Right ventricle myocardium superior (tissue), 1 donor: ENCODE results near the gene MCF2. TPM values are rescaled to one million over a fixed set of nuclear protein-coding genes. Genes with fewer than 3 reads are reported as not detected.
A peak's percentile ranks its signal among the peaks of the same experiment; 100 is the strongest.
"Not testable (repeated sequence)": the region's sequence is repeated elsewhere in the genome, so short reads cannot be mapped to it uniquely, and the experiment has no call there.

ENCODE experiments used
- ATAC-seq: fragments of 200-7000 bp; cut with Tn5 transposase; one replicate; pipeline ENCODE4 v1.9.1; 2020; ENCODE audit warnings: mild to moderate bottlenecking; ENCODE audit not compliant: poor library complexity
- DNase-seq: peaks from one replicate; pipeline ENCODE4 v3.0.0-alpha.2; 2020
- intact Hi-C: fragments of 100-400 bp; cut with DNase I; formaldehyde crosslinking; loops from one replicate; pipeline ENCODE4 v1.11.2; 2022
- long read RNA-seq: library from polyadenylated mRNA; unstranded; transcript quantifications from one replicate; pipeline ENCODE4 v2.0.0, GENCODE V29; 2021
- total RNA-seq: library from RNA; stranded (reverse); fragmentation: NEBNext Ultra II Directional; extraction: Animal tissue kit (Norgen Biotek cat#: 25700); gene quantifications from one replicate; pipeline ENCODE4 v1.2.1, GENCODE V29; 2021
- donor health status: DM: no; HTN: yes; CAD: no; lungs with severe emphysema.

The MCF2 gene, protein sequence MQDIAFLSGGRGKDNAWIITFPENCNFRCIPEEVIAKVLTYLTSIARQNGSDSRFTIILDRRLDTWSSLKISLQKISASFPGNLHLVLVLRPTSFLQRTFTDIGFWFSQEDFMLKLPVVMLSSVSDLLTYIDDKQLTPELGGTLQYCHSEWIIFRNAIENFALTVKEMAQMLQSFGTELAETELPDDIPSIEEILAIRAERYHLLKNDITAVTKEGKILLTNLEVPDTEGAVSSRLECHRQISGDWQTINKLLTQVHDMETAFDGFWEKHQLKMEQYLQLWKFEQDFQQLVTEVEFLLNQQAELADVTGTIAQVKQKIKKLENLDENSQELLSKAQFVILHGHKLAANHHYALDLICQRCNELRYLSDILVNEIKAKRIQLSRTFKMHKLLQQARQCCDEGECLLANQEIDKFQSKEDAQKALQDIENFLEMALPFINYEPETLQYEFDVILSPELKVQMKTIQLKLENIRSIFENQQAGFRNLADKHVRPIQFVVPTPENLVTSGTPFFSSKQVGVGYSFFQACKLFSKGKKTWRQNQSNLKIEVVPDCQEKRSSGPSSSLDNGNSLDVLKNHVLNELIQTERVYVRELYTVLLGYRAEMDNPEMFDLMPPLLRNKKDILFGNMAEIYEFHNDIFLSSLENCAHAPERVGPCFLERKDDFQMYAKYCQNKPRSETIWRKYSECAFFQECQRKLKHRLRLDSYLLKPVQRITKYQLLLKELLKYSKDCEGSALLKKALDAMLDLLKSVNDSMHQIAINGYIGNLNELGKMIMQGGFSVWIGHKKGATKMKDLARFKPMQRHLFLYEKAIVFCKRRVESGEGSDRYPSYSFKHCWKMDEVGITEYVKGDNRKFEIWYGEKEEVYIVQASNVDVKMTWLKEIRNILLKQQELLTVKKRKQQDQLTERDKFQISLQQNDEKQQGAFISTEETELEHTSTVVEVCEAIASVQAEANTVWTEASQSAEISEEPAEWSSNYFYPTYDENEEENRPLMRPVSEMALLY
- 0.83 TPM for total RNA-seq
- long read RNA-seq: 0 reads

DNA sequence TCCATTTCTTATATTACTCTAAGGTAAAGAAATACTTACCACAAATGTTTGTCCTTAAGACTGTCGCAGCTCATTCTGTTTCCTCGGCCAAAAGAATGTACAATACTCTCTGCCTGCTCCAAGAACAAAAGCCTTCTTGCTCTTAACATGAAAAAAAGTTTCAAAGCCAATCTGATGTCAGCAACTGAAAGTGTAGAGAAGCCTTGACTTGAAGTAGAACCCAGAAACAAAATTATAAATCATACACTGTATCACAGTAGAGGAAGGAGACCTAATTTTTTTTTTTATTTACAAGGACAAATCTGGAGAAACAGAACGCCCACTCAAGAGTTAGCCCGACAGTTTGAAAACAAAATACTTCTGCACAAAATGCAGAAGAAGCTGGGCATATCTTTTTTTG is at the start of gene MCF2:
TSS of gene MCF2 (minus strand) at position 101 of the 400 bp plus-strand sequence. CDS start 56,423 bp downstream, outside the sequence.
- no peak for DNase-seq
- ATAC-seq: no peak
- intact Hi-C loops: no loop called here

DNA sequence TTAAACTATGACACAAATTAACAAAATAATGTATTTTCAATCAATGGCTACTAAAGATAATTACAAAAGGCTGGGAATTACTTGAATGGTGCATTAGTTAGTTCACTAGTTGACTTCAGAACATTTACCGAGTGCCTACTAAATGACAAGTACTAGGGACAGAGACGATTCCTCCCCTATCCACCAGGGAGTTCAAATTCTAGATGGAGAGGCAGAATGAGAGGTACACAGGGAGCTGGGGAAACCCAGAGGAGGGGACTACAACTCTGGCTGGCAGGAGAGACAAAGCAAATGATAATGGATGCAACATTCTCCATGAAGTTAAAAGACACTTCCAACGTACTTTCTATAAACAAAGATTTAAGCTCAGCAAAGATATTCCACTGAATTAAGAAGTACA is 43.1 kb upstream of the MCF2 start:
- intact Hi-C loops: no loop called here
- no peak for DNase-seq
- ATAC-seq: no peak

DNA sequence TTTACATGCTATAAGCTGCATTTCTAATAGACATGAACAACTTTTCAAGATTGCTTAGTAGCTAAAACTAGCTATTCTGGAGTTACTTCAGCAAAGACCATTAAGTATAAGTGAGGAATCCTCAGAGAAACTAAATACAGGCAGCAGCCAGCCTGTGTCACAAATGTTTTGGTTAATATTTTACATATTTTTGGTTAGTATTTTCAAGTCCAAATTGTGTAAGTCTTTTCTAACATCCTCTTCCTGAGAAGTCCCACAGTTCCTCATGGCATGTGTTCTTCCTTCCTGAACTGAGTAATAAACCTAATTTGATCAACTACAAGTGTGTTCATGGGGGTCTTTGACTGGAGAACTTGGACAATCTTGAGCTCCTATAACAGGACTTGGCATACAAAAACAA is 42.4 kb upstream of the MCF2 start:
- intact Hi-C loops: no loop called here
- ATAC-seq (no peak), DNase-seq (no peak)

DNA sequence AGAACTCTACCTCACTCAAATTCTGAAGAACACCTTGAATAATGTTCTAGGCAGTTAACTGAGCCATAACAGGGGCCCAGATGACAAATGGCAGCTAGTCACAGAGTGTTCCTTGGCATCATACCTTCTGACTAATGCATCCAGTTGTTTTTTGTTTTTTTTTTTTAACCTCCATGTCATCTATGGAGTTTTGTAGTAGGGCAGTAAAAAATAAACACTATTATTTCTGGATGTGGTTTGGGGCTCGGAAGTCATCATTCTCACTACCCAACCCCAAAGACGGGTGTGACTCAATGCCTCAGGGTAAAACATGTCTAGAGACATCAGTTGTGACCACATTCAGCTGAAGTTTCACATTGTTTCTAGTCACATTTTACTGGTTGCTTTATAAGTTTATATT is 31.2 kb upstream of the MCF2 start:
- DNase-seq: no peak
- intact Hi-C loops: no loop called here
- no peak for ATAC-seq

DNA sequence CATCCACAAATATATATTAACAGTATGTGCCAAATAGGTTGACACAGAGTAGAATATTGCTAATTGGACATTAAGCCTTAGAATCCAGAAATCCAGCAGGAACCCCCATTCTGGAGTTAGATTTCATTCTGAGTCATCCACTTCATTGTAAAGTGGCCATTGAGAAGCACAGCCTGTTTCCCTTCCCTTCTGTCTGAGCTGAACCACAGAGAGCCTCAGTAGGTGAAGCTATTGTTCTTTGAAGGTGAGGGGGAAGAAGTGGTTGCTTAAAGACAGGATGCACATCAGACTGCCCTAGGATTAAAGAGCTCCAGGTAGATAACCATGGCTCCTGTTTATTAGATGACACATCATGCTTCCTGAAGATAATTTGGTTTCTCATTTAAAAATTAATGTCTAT is 30.6 kb upstream of the MCF2 start:
- DNase-seq (no peak), ATAC-seq (no peak)
- intact Hi-C loops: no loop called here

DNA sequence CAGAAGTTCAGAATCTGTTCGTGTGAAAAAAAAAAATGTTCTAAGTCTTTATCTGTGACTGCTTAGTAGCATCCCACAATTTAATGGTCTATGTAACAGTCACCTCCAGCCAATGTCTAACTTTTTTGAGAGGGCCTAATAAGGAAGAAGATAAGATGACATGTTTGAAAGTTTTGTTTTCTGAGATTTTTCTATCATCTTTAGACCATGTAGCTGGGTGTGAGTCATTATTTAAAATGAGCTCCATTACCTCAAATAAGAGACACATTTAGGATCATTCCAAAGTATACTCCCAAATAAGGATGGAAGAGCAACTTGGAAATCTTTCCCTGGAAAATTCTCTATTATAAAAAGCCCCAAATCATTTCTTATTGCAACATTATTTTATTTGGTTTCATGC is 28.2 kb upstream of the MCF2 start:
- ATAC-seq: no peak
- intact Hi-C loops: no loop called here
- DNase-seq: no peak

DNA sequence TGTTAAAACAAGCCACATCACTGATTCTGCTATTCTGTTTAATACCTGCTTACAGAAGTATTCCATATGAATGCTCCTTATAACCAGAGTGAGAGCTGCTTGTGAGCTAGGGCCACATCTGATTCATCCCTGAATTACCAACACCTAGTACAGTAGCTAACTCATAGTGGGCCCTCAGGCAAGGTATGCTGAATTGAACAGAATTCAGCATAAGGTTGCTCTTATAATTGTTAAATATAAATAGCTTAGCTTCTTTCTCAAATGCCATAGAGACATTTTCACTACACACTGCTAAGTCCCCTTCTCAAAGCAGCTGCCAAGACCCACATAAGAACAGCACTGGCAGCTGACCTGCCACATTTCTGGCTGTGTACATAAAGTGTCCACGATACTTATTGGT is 27.0 kb upstream of the MCF2 start:
- DNase-seq (no peak), ATAC-seq (no peak)
- intact Hi-C loops: no loop called here

DNA sequence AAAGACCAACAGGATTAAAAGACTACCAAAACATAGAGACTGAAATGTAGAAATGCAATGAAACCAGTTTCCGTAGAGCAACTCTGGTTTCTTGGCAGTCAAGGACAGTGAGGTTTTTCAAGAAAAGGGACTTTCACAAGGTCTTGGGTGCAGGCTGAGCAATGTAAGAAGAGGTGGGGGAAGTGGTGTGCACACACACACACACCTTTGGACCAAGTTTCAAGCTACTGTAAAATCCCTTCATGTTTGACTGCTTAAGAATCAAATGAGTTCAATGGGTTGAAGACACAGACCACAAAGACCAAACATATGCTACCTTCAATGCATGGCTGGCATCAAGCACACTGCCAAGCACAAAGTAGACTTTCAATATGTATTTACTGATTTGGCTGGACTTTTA is 17.8 kb upstream of the MCF2 start:
- no peak for DNase-seq
- intact Hi-C loops: no loop called here
- no peak for ATAC-seq

DNA sequence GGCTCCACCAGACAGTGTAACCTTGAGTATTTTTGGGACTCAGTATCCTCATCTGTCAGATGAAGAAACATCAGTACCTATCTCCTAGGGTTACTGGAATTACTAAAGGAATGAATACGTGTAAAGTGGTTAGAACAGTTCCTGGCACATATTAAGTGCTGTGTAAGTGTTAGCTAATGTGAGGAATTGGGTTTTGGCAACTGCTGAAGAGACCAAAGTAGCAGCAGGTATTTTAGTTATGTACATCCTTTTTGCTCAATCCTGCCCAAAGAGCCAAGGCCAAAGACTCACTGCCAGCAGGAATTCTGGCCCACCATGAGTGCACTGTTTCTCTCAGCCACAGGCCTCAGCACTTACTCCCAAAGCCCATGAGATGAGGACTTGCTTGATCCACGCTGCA is 16.7 kb upstream of the MCF2 start:
- intact Hi-C loops: no loop called here
- ATAC-seq: no peak
- DNase-seq: no peak

DNA sequence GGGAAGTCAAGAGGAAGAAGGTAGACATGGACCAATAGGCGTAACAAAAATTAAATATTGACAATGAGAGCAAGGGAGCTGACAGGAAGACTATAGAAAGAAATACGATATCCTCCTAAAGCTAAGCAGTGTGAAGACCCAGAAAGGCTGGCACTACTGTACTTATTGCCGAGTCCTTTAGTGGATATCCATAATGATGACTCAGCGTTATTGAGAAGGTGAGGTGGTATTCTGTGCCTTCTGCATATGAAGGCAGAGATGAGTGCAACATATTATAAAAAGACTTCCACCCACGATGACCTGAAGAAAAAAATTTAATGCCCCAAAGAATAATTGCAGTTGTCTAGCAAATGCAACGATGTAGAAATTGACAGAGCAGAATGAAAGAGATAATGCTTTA is 13.0 kb upstream of the MCF2 start:
- intact Hi-C loops: no loop called here
- DNase-seq: no peak
- ATAC-seq: no peak

DNA sequence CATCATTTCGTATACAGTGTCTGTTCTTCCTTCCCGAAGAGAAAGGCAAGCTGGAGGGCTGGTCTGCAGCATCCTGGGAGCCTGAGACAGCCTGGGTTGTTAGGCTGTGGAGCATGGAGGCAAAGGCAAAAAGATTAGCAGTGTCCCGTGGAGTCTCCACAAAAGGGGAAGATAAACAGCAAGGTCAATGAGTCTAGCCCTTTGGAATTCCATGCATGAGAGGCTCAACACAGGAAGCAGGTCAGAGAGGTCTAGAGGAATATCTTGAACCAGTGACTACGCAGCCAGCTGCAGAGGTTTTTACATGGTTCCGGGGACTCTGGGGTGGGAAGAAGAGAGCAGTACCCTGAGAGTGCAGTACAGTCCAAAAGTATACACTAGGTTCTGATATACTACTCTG is 12.2 kb upstream of the MCF2 start:
- intact Hi-C loops: no loop called here
- ATAC-seq (no peak), DNase-seq (no peak)

DNA sequence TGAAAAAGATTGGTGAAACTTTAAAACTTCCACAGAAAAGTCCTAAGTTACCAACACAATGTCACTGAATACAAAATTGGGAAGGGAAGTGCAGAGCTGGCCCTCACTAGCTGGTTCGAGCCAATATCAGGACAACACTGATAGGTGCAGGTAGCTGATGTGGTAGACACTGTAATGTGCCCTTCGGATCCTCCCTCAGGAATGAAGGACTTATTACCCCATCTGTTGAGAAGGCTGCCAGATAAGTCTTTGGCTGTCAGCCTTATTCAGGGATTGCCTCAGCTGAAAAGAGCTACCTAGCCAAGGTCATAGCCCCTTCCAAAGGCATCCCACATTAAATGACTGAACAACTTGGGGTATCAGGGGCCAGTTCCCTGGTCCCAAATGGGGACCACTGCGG is 5.3 kb downstream of the MCF2 start:
- ATAC-seq (no peak), DNase-seq (no peak)
- intact Hi-C loops: no loop called here

DNA sequence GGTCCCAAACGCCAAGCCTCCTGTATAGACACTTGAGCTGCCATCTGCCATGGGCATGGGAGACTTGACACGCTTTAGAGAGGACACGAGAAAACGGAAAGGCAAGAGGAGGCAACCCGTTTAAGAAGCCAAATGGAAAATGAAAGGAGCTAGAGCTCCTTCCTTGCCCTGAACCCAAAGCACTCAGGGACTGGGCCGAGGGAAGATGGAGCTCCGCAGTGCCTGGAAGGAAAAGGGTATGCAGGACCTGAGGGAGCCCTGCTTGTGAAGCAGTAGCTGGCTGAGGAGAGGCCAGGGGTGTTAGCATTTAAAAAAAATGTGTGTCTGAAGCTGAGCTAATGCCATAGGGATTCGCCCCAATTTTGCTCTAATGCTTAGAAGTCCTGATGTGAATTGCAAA is 15.1 kb downstream of the MCF2 start:
- DNase-seq (no peak), ATAC-seq (no peak)
- intact Hi-C loops: no loop called here

DNA sequence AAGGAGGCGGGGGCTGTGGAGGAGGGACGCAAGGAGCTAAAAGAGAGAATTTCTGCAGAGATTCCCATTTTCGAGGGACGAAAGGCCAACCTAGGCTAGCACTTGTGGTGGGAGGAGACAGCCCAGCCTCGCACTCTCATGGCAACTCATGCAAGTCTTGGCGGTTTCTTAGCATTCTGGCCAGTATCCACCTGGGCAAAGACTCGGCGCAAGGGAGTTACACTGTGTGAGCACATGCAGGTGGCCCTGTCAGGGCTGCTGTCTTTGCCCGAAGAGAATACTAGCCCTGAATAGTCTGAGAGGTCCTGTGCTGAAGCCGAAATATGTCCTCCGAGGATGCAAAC is 15.5 kb downstream of the MCF2 start:
- ATAC-seq (no peak), DNase-seq (no peak)
- intact Hi-C loops: no loop called here

DNA sequence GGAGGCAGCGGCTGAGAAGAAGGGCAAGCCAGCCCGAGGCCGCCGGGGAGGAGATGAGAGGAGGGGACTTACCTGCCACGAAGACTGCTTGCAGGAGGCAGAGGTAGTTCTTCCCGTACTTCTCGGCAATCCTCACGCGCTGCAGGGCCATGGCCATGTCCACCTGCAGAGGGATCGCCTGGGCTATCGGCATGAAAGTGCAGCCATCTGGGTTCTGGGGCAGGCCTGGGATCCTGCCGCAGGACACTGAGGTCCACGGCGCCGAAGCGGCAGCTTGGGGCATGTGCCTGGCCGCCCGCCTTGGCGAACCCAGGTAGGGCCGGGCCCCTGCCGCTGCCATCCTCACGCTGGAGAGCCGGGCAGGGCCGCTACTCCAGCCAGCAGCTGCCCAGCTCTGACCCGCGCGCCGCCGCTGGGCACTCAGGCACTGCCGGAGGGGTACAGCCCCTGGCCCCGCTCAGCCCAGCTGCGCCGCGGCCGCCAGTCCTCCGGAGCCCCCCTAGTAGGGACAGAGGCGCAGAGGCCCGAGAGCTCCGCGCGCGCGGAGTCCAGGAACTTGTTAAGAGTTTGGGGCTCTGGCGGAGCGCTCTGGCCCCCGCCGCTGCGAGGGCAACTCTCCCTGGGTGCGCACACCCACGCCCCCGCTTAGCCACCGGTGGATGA is 16.0 kb downstream of the MCF2 start:
- intact Hi-C loops: no loop called here
- ATAC-seq (peak; percentile 62), DNase-seq (no peak)

DNA sequence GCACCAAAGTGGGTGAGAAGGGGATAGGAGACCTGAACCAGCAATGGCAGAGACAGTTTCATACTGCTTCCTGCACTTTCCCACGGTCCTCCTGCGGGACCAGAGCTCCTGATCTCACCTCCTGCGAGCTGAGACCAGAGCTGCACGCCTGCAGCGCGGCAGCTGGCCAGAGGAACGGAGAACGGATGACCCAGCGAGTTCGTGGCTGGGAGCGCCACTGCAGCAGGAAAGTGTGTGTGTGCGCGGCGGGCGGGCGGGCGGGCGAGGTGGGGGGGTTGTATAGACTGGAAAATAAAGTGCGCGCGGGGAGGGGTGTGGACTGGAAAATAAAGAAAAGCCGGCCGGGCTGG is 16.5 kb downstream of the MCF2 start:
- peak; percentile 36 for DNase-seq
- intact Hi-C loops: no loop called here
- ATAC-seq: peak; percentile 61

DNA sequence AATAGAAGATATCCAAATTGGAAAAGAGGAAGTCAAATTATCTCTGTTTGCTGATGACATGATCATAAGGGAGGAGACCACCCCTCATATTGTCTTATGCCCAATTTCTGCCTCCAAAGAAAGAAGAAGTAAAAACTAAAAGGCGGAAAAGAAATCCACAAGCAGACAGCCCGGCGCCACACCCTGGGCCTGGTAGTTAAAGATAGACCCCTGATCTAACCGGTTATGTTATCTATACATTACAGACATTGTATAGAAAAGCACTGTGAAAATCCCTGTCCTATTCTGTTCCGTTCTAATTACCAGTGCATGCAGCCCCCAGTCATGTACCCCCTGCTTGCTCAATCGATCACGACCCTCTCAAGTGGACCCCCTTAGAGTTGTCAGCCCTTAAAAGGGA is 22.8 kb downstream of the MCF2 start:
- intact Hi-C loops, DNase-seq: not testable (repeated sequence)

DNA sequence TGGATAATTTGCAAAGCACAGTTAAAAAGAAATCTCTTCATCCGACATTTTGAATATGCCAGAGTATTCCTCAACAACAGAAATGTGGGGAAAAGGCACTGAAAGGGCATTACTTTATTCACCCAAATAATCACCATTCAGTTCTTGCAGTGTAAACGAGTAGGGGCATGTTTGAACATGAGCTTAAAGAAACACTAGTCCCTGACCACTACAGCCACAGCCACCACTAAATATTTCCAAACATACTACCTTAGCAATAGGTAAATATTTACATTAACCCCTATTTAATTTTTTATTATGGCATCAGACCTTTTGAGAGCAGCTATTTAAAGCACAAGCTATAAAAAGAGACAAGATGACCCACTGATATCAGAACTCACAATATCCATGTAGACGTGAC is 27.6 kb downstream of the MCF2 start:
- intact Hi-C loops: no loop called here
- DNase-seq (no peak), ATAC-seq (no peak)

More for the DNA sequence above, 22.8 kb downstream of the MCF2 start:
- not testable (repeated sequence) for ATAC-seq

DNA sequence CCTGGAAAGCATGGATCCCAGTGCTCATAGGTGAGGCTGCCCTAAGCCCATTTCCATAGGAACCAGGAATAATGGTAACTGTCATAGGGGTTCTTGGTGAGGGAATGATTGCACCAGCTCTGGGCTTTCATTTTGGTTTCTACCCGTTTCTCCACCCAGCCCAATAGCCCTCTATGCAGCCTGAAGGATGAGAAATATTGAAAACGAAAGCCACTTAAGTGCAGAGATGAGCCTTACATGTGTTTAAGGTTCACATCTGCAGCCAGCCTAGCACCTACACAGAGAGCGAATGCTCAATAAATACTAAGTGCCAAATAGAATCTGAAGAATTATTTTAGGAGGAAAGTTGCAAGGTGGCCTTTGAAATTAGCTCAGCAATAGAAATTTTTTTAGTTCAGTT is 60.4 kb downstream of the MCF2 start:
- no peak for DNase-seq
- ATAC-seq: no peak
- intact Hi-C loops: no loop called here
